ENCODE data around the gene NPAS3. TPM values are rescaled to one million over a fixed set of nuclear protein-coding genes. Genes with fewer than 3 reads are reported as not detected.

The NPAS3 gene
- total RNA-seq, 1 experiment from 2014 or later: 15.6 TPM

GRCh38 chr14:33643426-33644181 is 704.9 kb downstream of the NPAS3 start:
- ChIA-PET POLR2A (ENCODE audit: low non-redundant PET) (no interaction called here), CTCF (interaction anchor here (0.7 kb wide), 2 partner anchors 205 to 599 kb away, joined by 4 to 5 read pairs; no protein-coding TSS in a partner anchor)
- TF ChIP-seq CTCF (conservative IDR thresholded peaks at IDR 0.05; ENCODE audit: low read depth, low read length) (no peak), EZH2 (IDR thresholded peaks at IDR 0.05; ENCODE audit: borderline replicate concordance, low read depth, low read length, poor library complexity, severe bottlenecking) (no peak)
- no peaks in the 10 kb centered on the region for H3K9me3 ChIP-seq (ENCODE audit: low read depth, low read length, poor library complexity, severe bottlenecking)
- intact Hi-C loops (cut with micrococcal nuclease; ENCODE audit: unreplicated experiment): no loop called here
- H3K36me3 ChIP-seq (ENCODE audit: insufficient read depth, low read length, poor library complexity, severe bottlenecking): no peaks in the 10 kb centered on the region
- peaks cover 15% of the 10 kb centered on the region for H3K4me1 ChIP-seq (ENCODE audit: insufficient read depth, low read length, poor library complexity, severe bottlenecking)
- DNase-seq (ENCODE audit: low spot score): no peak
- H3K27me3 ChIP-seq (replicated peaks; ENCODE audit: insufficient read depth, low read depth, low read length, poor library complexity): no peaks in the 10 kb centered on the region
- no peak overlapping the region for H3K4me3 ChIP-seq (ENCODE audit: low read depth, low read length, poor library complexity, severe bottlenecking)
- H3K27ac ChIP-seq (ENCODE audit: low read depth, low read length, poor library complexity, severe bottlenecking): no peak overlapping the region
- BruUV-seq (replicated peaks): no TSS peak

GRCh38 chr14:33646692-33647260 is 708.1 kb downstream of the NPAS3 start:
- no peaks in the 10 kb centered on the region for H3K36me3 ChIP-seq (ENCODE audit: insufficient read depth, low read length, poor library complexity, severe bottlenecking)
- BruUV-seq (replicated peaks): no TSS peak
- peaks cover 15% of the 10 kb centered on the region for H3K4me1 ChIP-seq (ENCODE audit: insufficient read depth, low read length, poor library complexity, severe bottlenecking)
- H3K27ac ChIP-seq (ENCODE audit: low read depth, low read length, poor library complexity, severe bottlenecking): no peak overlapping the region
- POLR2A ChIA-PET (ENCODE audit: low non-redundant PET): no interaction called here
- H3K9me3 ChIP-seq (ENCODE audit: low read depth, low read length, poor library complexity, severe bottlenecking): no peaks in the 10 kb centered on the region
- TF ChIP-seq EZH2 (IDR thresholded peaks at IDR 0.05; ENCODE audit: borderline replicate concordance, low read depth, low read length, poor library complexity, severe bottlenecking): no peak
- no peak for TF ChIP-seq CTCF (conservative IDR thresholded peaks at IDR 0.05; ENCODE audit: low read depth, low read length)
- CTCF ChIA-PET: no interaction called here
- H3K27me3 ChIP-seq (replicated peaks; ENCODE audit: insufficient read depth, low read depth, low read length, poor library complexity): no peaks in the 10 kb centered on the region
- no peak for DNase-seq (ENCODE audit: low spot score)
- intact Hi-C loops (cut with micrococcal nuclease; ENCODE audit: unreplicated experiment): no loop called here
- no peak overlapping the region for H3K4me3 ChIP-seq (ENCODE audit: low read depth, low read length, poor library complexity, severe bottlenecking)

- Histone ChIP-seq H3K27me3 (replicated peaks; ENCODE audit: insufficient read depth, low read depth, low read length, poor library complexity) (no peaks in the 10 kb centered on the region), H3K4me1 (ENCODE audit: insufficient read depth, low read length, poor library complexity, severe bottlenecking) (peaks cover 9% of the 10 kb centered on the region), H3K4me3 (ENCODE audit: low read depth, low read length, poor library complexity, severe bottlenecking) (no peak overlapping the region), H3K36me3 (ENCODE audit: insufficient read depth, low read length, poor library complexity, severe bottlenecking) (no peaks in the 10 kb centered on the region), H3K27ac (ENCODE audit: low read depth, low read length, poor library complexity, severe bottlenecking) (no peak overlapping the region), H3K9me3 (ENCODE audit: low read depth, low read length, poor library complexity, severe bottlenecking) (no peaks in the 10 kb centered on the region)
- no TSS peak for BruUV-seq (replicated peaks)
- ChIA-PET CTCF (no interaction called here), POLR2A (ENCODE audit: low non-redundant PET) (no interaction called here)
- intact Hi-C loops (cut with micrococcal nuclease; ENCODE audit: unreplicated experiment): no loop called here
- TF ChIP-seq CTCF (conservative IDR thresholded peaks at IDR 0.05; ENCODE audit: low read depth, low read length) (no peak), EZH2 (IDR thresholded peaks at IDR 0.05; ENCODE audit: borderline replicate concordance, low read depth, low read length, poor library complexity, severe bottlenecking) (no peak)
- DNase-seq (ENCODE audit: low spot score): no peak
Measured at GRCh38 chr14:33647385-33647786, 708.7 kb downstream of the NPAS3 start.
